Measurements from ENCODE around the gene KIF12. TPM values are rescaled to one million over a fixed set of nuclear protein-coding genes. Genes with fewer than 3 reads are reported as not detected.

Gene KIF12
- total RNA-seq, 2 donors from 2014 or later: not detected

GRCh38 chr9:114125476-114126013 lies 26.5 kb upstream of the KIF12 start:
- TF ChIP-seq, protein P1, sequence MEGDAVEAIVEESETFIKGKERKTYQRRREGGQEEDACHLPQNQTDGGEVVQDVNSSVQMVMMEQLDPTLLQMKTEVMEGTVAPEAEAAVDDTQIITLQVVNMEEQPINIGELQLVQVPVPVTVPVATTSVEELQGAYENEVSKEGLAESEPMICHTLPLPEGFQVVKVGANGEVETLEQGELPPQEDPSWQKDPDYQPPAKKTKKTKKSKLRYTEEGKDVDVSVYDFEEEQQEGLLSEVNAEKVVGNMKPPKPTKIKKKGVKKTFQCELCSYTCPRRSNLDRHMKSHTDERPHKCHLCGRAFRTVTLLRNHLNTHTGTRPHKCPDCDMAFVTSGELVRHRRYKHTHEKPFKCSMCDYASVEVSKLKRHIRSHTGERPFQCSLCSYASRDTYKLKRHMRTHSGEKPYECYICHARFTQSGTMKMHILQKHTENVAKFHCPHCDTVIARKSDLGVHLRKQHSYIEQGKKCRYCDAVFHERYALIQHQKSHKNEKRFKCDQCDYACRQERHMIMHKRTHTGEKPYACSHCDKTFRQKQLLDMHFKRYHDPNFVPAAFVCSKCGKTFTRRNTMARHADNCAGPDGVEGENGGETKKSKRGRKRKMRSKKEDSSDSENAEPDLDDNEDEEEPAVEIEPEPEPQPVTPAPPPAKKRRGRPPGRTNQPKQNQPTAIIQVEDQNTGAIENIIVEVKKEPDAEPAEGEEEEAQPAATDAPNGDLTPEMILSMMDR (IDR thresholded peaks at IDR 0.05): no peak

GRCh38 chr9:114124666-114125475 lies 25.8 kb upstream of the KIF12 start:
- no peak for DNase-seq (ENCODE audit: low spot score)
- TF ChIP-seq, protein P1 (IDR thresholded peaks at IDR 0.05): no peak

More at GRCh38 chr9:114125476-114126013, 26.5 kb upstream of the KIF12 start:
- H3K4me3 ChIP-seq: no peak overlapping the region
- no peak for DNase-seq (ENCODE audit: low spot score)
- no peaks in the 10 kb centered on the region for H3K36me3 ChIP-seq
- H3K9me3 ChIP-seq: no peaks in the 10 kb centered on the region
- H3K27me3 ChIP-seq: no peaks in the 10 kb centered on the region
- H3K4me1 ChIP-seq: peaks cover 0 to 11% of the 10 kb centered on the region in 2 donors
- no peak overlapping the region for H3K27ac ChIP-seq

GRCh38 chr9:114124138-114124537 lies 25.0 kb upstream of the KIF12 start:
- H3K36me3 ChIP-seq: no peaks in the 10 kb centered on the region
- peaks cover 0 to 11% of the 10 kb centered on the region in 2 donors for H3K4me1 ChIP-seq
- no peaks in the 10 kb centered on the region for H3K27me3 ChIP-seq
- DNase-seq (ENCODE audit: low spot score): no peak
- H3K27ac ChIP-seq: no peak overlapping the region
- no peaks in the 10 kb centered on the region for H3K9me3 ChIP-seq
- no peak overlapping the region for H3K4me3 ChIP-seq
- TF ChIP-seq, protein P1 (IDR thresholded peaks at IDR 0.05): no peak

More at GRCh38 chr9:114124666-114125475, 25.8 kb upstream of the KIF12 start:
- Histone ChIP-seq H3K4me3 (no peak overlapping the region), H3K9me3 (no peaks in the 10 kb centered on the region), H3K36me3 (no peaks in the 10 kb centered on the region), H3K4me1 (peaks cover 0 to 11% of the 10 kb centered on the region in 2 donors), H3K27ac (no peak overlapping the region), H3K27me3 (no peaks in the 10 kb centered on the region)

- TF ChIP-seq, protein P1 (IDR thresholded peaks at IDR 0.05): no peak
Observed at GRCh38 chr9:114123031-114123977, 24.2 kb upstream of the KIF12 start.

DNA sequence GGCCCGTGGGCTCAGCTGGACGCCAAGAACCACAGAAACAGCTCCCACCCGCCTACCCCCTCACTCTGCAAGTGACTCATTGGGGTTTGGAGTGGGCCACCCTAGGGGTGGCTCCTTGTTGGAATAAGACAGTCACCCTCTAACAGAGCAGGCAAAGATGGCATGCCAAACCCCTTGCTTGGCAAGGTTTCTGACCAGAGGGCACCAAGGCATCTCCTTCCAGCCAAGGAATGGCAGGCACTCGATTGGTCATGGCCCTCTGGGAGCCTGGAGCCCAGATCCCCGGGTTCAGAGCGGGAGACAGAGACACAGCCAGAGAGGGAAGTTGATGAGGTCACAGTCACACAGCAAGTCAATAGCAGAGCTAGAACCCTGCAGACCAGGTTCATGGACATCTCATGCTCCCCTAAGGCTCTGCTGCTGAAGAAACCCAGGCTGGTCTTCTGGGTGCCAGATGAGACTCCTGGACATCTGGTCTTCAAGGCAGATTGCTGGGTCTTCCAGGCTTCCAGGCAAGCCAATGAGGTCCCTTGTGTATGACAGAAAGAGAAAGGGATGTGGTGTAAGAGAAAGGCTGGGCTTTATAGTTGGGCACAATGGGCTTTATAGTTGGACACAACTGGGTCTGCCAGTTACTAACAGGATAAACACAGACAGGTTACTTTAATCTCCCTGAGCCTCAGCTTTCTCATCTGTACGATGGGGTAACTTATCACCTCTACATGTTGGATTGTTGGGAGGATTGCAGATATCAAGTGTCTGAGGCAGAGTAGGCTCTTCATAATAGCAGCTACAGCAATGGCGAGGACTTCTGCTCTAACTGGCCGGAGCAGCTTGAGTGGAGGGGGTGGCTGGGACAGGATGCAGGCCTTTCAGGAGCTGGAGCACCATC lies 23.3 kb upstream of the KIF12 start:
- no peaks in the 10 kb centered on the region for H3K27me3 ChIP-seq
- no peak overlapping the region for H3K27ac ChIP-seq
- H3K9me3 ChIP-seq: no peaks in the 10 kb centered on the region
- H3K36me3 ChIP-seq: no peaks in the 10 kb centered on the region
- H3K4me3 ChIP-seq: no peak overlapping the region
- peaks cover 0 to 11% of the 10 kb centered on the region in 2 donors for H3K4me1 ChIP-seq
- DNase-seq (ENCODE audit: low spot score): no peak
- TF ChIP-seq, protein P1 (IDR thresholded peaks at IDR 0.05): no peak

More at GRCh38 chr9:114123031-114123977, 24.2 kb upstream of the KIF12 start:
- no peak overlapping the region for H3K27ac ChIP-seq
- no peaks in the 10 kb centered on the region for H3K36me3 ChIP-seq
- peaks cover 0 to 11% of the 10 kb centered on the region in 2 donors for H3K4me1 ChIP-seq
- no peaks in the 10 kb centered on the region for H3K9me3 ChIP-seq
- no peak overlapping the region for H3K4me3 ChIP-seq
- H3K27me3 ChIP-seq: no peaks in the 10 kb centered on the region
- no peak for DNase-seq (ENCODE audit: low spot score)

Measured in right atrium auricular region (tissue), 2 donors.